ENCODE data around the gene NUP107.

Gene NUP107

DNA sequence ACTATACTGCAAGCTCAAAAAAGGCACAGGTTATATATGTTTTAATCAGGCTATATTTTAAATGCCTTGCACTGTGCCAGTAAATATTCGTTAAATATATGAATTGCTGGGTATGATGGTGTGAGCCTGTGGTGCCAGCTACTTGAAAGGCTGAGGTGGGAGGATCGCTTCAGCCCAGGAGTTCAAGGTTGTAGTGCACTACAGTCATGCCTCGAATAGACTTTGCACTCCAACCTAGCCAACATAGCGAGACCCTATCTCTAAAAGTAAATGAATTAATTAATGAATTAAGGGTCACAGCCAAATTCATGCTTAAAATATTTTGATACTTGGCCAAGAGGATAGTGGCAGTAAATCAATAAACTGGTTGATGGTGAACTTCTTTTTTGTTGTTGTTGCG, 99.0 kb downstream of the NUP107 start:
- no peak overlapping the region for H3K4me3 ChIP-seq (ENCODE audit: low read length)

DNA sequence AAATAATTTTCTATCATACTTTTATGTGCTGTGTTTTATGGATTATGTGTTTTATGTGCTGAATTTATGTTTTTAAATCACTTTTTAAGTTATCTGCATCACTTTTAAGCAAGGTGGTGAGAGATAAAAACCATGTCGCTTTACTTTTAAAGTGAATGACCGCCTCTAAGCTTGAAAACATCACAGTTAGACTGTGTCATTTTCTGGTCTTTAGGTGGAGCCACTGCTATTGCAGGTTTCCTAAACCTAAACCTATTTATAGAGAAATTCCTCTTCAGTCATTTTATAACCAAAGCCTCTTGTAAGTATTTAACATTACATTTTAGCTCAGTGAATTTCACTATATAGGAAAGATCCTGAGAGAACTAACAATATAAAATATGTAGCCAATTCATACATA, 100.2 kb downstream of the NUP107 start:
- TF ChIP-seq EZH2phosphoT487 (IDR thresholded peaks at IDR 0.05; ENCODE audit: borderline replicate concordance, low read length) = no peak
- TF ChIP-seq, protein P1, sequence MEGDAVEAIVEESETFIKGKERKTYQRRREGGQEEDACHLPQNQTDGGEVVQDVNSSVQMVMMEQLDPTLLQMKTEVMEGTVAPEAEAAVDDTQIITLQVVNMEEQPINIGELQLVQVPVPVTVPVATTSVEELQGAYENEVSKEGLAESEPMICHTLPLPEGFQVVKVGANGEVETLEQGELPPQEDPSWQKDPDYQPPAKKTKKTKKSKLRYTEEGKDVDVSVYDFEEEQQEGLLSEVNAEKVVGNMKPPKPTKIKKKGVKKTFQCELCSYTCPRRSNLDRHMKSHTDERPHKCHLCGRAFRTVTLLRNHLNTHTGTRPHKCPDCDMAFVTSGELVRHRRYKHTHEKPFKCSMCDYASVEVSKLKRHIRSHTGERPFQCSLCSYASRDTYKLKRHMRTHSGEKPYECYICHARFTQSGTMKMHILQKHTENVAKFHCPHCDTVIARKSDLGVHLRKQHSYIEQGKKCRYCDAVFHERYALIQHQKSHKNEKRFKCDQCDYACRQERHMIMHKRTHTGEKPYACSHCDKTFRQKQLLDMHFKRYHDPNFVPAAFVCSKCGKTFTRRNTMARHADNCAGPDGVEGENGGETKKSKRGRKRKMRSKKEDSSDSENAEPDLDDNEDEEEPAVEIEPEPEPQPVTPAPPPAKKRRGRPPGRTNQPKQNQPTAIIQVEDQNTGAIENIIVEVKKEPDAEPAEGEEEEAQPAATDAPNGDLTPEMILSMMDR (IDR thresholded peaks at IDR 0.05; ENCODE audit: low read depth, low read length, poor library complexity, severe bottlenecking) = no peak
- Histone ChIP-seq H3K27ac (ENCODE audit: low read depth, low read length) (peak overlapping the region; percentile 83), H3K4me2 (ENCODE audit: low read length) (peak overlapping the region; percentile 56)

More for the DNA sequence above, 99.0 kb downstream of the NUP107 start:
- H3K36me3 ChIP-seq (ENCODE audit: control insufficient read depth, low read length) = no peaks in the 10 kb centered on the region
- no peaks in the 10 kb centered on the region for H3K9me3 ChIP-seq (ENCODE audit: control insufficient read depth, insufficient read depth, low read length)
- no peaks in the 10 kb centered on the region for H3K79me2 ChIP-seq (ENCODE audit: control insufficient read depth, low read length)
- H3F3A ChIP-seq (ENCODE audit: control insufficient read depth, insufficient read depth) = 0 out of 2 replicates have a peak, but pooled peaks cover 4% of the 10 kb centered on the region
- 0 out of 2 replicates have a peak overlapping the region, but pooled peaks have one; percentile 5 for H3K4me2 ChIP-seq (ENCODE audit: low read length)
- TF ChIP-seq EZH2phosphoT487 (IDR thresholded peaks at IDR 0.05; ENCODE audit: borderline replicate concordance, low read length) = no peak
- TF ChIP-seq, protein P1 (IDR thresholded peaks at IDR 0.05; ENCODE audit: low read depth, low read length, poor library complexity, severe bottlenecking) = no peak
- H4K20me1 ChIP-seq (ENCODE audit: control insufficient read depth, insufficient read depth, low read depth, low read length) = no peaks in the 10 kb centered on the region
- no peak overlapping the region for H3K27ac ChIP-seq (ENCODE audit: low read depth, low read length)
- H3K9me2 ChIP-seq (replicated peaks; ENCODE audit: control insufficient read depth, low read length) = no peaks in the 10 kb centered on the region
- peaks cover 69% of the 10 kb centered on the region for H3K4me1 ChIP-seq (ENCODE audit: control insufficient read depth, low read length)
- H3K27me3 ChIP-seq (ENCODE audit: control insufficient read depth, low read length) = no peaks in the 10 kb centered on the region

DNA sequence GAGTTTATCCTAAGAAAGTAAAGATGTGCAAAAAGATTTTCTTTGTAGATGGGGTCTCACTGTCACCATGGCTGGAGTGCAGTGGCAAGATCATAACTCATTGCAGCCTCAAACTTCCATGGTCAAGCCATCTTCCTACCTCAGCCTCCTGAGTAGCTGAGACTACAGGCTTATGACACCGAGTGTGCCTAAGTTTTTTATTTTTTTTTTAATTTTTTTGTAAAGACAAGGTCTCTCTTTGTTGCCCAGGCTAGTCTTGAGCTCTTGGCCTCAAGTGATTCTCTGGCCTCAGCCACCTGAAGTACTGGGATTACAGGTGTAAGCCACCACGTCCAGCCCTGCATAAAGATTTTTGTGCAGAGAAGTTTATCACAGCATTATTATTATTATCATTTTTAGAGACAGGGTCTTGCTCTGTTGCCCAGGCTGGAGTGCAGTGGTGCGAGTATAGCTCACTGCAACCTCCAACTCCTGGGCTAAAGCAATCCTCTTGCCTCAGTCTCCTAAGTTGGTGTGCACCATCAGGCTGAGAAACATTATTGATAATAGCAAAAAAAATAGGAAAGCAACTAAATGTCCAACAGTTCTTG, 101.9 kb downstream of the NUP107 start:
- H3K4me2 ChIP-seq (ENCODE audit: low read length) = peak overlapping the region; percentile 56
- H3K36me3 ChIP-seq (ENCODE audit: control insufficient read depth, low read length) = no peaks in the 10 kb centered on the region
- no peaks in the 10 kb centered on the region for H3K9me3 ChIP-seq (ENCODE audit: control insufficient read depth, insufficient read depth, low read length)
- H3F3A ChIP-seq (ENCODE audit: control insufficient read depth, insufficient read depth) = peaks cover 8% of the 10 kb centered on the region; the same call in 1 of the 2 replicates
- H3K4me3 ChIP-seq (ENCODE audit: low read length) = no peak overlapping the region
- no peaks in the 10 kb centered on the region for H3K9me2 ChIP-seq (replicated peaks; ENCODE audit: control insufficient read depth, low read length)
- no peaks in the 10 kb centered on the region for H3K27me3 ChIP-seq (ENCODE audit: control insufficient read depth, low read length)
- H4K20me1 ChIP-seq (ENCODE audit: control insufficient read depth, insufficient read depth, low read depth, low read length) = no peaks in the 10 kb centered on the region
- no peaks in the 10 kb centered on the region for H3K79me2 ChIP-seq (ENCODE audit: control insufficient read depth, low read length)
- H3K27ac ChIP-seq (ENCODE audit: low read depth, low read length) = peak overlapping the region; percentile 83
- H3K4me1 ChIP-seq (ENCODE audit: control insufficient read depth, low read length) = peaks cover 93% of the 10 kb centered on the region
- TF ChIP-seq EZH2phosphoT487 (IDR thresholded peaks at IDR 0.05; ENCODE audit: borderline replicate concordance, low read length) = no peak
- TF ChIP-seq, protein P1 (IDR thresholded peaks at IDR 0.05; ENCODE audit: low read depth, low read length, poor library complexity, severe bottlenecking) = no peak

More for the DNA sequence above, 100.2 kb downstream of the NUP107 start:
- Histone ChIP-seq H4K20me1 (ENCODE audit: control insufficient read depth, insufficient read depth, low read depth, low read length) (no peaks in the 10 kb centered on the region), H3K9me2 (replicated peaks; ENCODE audit: control insufficient read depth, low read length) (no peaks in the 10 kb centered on the region), H3F3A (ENCODE audit: control insufficient read depth, insufficient read depth) (0 out of 2 replicates have a peak, but pooled peaks cover 4% of the 10 kb centered on the region), H3K4me1 (ENCODE audit: control insufficient read depth, low read length) (peaks cover 76% of the 10 kb centered on the region), H3K79me2 (ENCODE audit: control insufficient read depth, low read length) (no peaks in the 10 kb centered on the region), H3K4me3 (ENCODE audit: low read length) (peak overlapping the region; percentile 57), H3K27me3 (ENCODE audit: control insufficient read depth, low read length) (no peaks in the 10 kb centered on the region), H3K36me3 (ENCODE audit: control insufficient read depth, low read length) (no peaks in the 10 kb centered on the region), H3K9me3 (ENCODE audit: control insufficient read depth, insufficient read depth, low read length) (no peaks in the 10 kb centered on the region)

Measured in DOHH2 (cell line).